Measurements from ENCODE around the gene RASSF3.
"Not testable (repeated sequence)": the region's sequence is repeated elsewhere in the genome, so short reads cannot be mapped to it uniquely, and the experiment has no call there.

RASSF3 gene

DNA sequence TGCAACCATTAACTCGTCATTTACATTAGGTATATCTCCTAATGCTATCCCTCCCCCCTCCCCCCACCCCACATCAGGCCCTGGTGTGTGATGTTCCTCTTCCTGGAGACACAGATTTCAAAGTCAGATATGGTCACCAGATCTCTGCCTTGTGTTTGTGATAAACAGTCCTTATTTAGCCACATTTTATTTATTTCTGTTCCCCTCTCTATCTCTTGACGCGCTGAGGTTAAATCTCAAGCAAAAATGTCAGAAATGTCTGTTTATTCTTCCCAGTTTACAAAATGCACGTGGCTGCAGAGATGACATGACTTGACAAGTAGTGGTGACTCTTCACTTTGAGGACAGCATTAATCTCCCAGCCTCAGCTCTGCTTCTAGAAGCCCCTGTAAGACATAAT, 11.5 kb upstream of the RASSF3 start:
- no peaks in the 10 kb centered on the region for H3K9me3 ChIP-seq (ENCODE audit: control insufficient read depth, insufficient read depth, low read length)
- no peaks in the 10 kb centered on the region for H3K36me3 ChIP-seq (ENCODE audit: control insufficient read depth, insufficient read depth, low read length)
- H3K4me3 ChIP-seq (ENCODE audit: low read depth, low read length), result no peak overlapping the region
- peaks cover 17% of the 10 kb centered on the region for H3K4me1 ChIP-seq (ENCODE audit: control insufficient read depth, insufficient read depth, low read length)
- no peak overlapping the region for H3K27ac ChIP-seq (ENCODE audit: low read depth, low read length)
- no peaks in the 10 kb centered on the region for H3K27me3 ChIP-seq (ENCODE audit: control insufficient read depth, insufficient read depth, low read length)
- H3K9ac ChIP-seq (ENCODE audit: low read depth, low read length), result no peak overlapping the region

DNA sequence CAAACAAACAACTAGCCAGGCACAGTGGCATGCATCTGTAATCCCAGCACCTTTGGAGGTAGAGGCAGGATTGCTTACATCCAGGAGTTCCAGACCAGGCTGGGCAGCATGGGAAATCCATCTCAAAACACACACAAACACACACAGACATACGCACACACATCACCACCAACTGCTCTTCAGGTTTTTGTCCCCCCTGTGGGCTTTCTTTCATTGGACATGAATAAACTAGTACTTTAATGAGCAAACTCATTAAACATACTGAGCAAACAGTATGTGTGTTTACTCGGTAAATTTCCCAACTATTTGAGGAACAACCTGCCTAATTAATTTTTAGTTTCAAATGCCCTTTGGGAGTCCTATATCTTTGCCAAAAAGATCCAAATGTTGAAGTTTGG, 10.1 kb upstream of the RASSF3 start:
- Histone ChIP-seq H3K4me1 (ENCODE audit: control insufficient read depth, insufficient read depth, low read length) (peaks cover 16% of the 10 kb centered on the region), H3K4me3 (ENCODE audit: low read depth, low read length) (no peak overlapping the region), H3K9ac (ENCODE audit: low read depth, low read length) (no peak overlapping the region), H3K27me3 (ENCODE audit: control insufficient read depth, insufficient read depth, low read length) (no peaks in the 10 kb centered on the region), H3K27ac (ENCODE audit: low read depth, low read length) (no peak overlapping the region), H3K9me3 (ENCODE audit: control insufficient read depth, insufficient read depth, low read length) (no peaks in the 10 kb centered on the region), H3K36me3 (ENCODE audit: control insufficient read depth, insufficient read depth, low read length) (no peaks in the 10 kb centered on the region)

DNA sequence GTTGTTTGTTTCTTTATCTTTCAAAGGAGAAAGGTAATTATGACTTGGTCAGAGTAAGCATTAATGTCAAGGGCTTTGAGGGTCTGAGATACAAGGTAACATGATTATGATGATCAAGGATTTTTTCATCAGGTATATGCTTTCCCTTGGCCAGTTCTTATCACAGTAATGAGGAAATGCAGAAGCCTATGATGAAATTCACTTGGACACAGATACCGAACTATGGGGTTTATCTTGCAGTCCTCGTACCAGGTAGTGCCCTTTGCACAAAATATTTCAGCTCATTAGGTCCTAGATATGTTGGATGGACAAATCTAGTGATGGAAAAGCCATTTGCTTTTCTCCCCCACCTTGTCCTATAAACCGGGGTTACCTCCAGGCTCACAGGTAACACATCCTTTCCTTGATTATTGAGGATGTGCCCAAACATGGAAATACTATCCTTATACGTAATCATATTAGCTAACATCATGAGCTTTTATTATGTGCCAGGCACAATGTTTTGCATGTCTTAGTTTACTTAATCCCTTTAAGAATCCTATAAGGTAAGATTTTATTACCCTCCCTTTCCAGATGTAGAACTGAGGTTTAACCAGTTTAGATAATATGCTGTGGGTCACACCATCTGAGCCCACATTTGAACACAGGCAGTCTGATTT, 7.0 kb upstream of the RASSF3 start:
- H3K4me1 ChIP-seq (ENCODE audit: control insufficient read depth, insufficient read depth, low read length), result peaks cover 9% of the 10 kb centered on the region
- H3K4me3 ChIP-seq (ENCODE audit: low read depth, low read length), result no peak overlapping the region
- H3K27ac ChIP-seq (ENCODE audit: low read depth, low read length), result no peak overlapping the region
- no peaks in the 10 kb centered on the region for H3K9me3 ChIP-seq (ENCODE audit: control insufficient read depth, insufficient read depth, low read length)
- H3K36me3 ChIP-seq (ENCODE audit: control insufficient read depth, insufficient read depth, low read length), result no peaks in the 10 kb centered on the region
- no peak overlapping the region for H3K9ac ChIP-seq (ENCODE audit: low read depth, low read length)
- H3K27me3 ChIP-seq (ENCODE audit: control insufficient read depth, insufficient read depth, low read length), result no peaks in the 10 kb centered on the region

DNA sequence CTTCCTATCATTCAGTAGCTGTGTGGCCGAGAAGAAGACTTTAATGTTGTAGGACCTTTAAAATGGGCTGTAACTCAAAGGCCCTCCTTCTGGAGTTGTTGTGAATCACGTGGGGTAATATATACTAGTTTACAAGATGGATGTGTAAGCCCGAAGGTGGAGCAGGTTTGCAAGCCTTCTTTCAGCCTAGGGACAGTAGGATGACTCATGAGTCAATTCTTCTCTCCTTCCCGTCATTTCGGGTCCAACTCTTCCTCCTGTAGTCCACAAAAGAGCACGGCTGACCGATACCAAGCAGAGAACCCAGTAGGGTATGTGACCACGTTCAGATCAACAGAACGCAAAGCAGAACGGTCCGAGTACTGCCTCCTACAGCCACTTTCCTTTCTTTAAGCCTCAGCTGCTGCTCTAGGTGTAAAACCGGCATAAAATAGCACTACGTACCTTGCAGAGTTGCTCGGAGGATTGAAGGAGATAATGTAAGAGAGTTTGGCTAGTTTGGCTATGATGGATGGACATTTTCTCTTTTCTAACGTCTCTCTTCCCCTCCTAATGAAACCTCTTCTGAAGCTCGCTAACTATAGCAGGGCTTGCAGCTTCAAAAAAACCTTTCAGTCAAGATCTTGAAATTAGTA, 1.3 kb upstream of the RASSF3 start:
- peak overlapping the region; percentile 96 for H3K4me3 ChIP-seq (ENCODE audit: low read depth, low read length)
- H3K9ac ChIP-seq (ENCODE audit: low read depth, low read length), result peak overlapping the region; percentile 61
- peak overlapping the region; percentile 96 for H3K27ac ChIP-seq (ENCODE audit: low read depth, low read length)

DNA sequence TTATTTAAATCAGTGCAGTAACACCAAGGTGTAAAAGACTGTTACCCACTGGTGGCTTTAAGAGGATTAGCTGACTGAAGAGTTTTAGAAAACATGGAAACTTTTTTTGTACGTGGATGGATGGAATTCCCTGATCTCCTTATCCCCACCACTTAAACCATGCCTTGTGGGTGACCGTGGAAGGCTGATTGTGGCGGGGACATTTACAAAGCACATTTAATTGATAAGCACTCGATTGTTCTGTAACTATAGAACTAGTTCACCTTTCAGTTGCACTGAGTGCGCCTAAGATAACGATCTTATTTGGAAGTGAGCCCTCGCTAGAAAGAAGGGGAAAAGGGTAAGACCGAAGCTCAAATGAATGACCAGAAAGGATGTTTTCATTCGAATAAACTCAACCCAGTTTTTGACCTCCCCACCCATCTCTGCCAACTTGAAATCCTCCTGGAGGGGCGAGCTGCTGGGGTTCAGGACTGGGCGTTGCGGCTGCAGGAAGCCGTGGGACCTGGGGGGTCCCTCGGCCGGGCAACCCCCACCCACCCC, 688 bp upstream of the RASSF3 start:
- Histone ChIP-seq H3K4me3 (ENCODE audit: low read depth, low read length) (peak overlapping the region; percentile 96), H3K9me3 (ENCODE audit: control insufficient read depth, insufficient read depth, low read length) (no peaks in the 10 kb centered on the region), H3K36me3 (ENCODE audit: control insufficient read depth, insufficient read depth, low read length) (no peaks in the 10 kb centered on the region; the same call in 1 of the 2 replicates), H3K9ac (ENCODE audit: low read depth, low read length) (peak overlapping the region; percentile 61), H3K27me3 (ENCODE audit: control insufficient read depth, insufficient read depth, low read length) (no peaks in the 10 kb centered on the region), H3K27ac (ENCODE audit: low read depth, low read length) (peak overlapping the region; percentile 96), H3K4me1 (ENCODE audit: control insufficient read depth, insufficient read depth, low read length) (peaks cover 10% of the 10 kb centered on the region)

More for the DNA sequence above, 1.3 kb upstream of the RASSF3 start:
- H3K27me3 ChIP-seq (ENCODE audit: control insufficient read depth, insufficient read depth, low read length), result no peaks in the 10 kb centered on the region
- H3K9me3 ChIP-seq (ENCODE audit: control insufficient read depth, insufficient read depth, low read length), result no peaks in the 10 kb centered on the region
- no peaks in the 10 kb centered on the region for H3K36me3 ChIP-seq (ENCODE audit: control insufficient read depth, insufficient read depth, low read length)
- H3K4me1 ChIP-seq (ENCODE audit: control insufficient read depth, insufficient read depth, low read length), result peaks cover 10% of the 10 kb centered on the region

DNA sequence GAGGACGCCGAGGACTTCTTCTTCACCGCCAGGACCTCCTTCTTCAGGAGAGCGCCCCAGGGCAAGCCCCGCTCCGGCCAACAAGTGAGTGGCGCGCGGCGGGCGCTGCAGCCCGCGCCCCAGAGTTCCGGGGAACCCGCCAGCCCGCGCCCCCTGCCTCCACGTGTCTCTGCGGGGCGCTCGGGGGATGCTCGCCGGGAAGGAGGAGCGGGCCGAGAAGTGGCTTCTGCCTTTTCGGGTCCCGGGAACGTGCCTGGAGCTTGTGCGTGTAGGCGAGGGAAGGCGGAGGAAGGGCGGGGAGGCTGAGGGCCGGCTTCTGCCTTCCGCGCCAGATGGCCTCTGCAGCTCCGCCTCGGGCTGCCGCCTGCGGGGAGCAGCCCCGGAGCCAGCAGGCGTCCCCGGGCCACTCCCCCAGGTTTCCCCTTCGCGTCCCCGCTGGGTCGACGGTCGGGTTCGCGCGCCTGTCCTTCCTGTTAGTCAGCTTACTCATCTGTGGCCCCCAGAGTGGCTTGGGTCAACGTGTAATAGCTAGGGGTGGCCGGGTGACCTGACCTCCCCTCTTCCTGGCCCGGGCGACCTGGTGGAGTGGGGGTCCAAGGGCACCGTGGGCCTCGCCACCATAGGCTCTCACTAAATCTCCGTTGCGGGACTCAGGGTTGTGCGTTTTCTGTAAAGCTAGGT, 505 bp downstream of the RASSF3 start:
- Histone ChIP-seq H3K27ac (ENCODE audit: low read depth, low read length) (peak overlapping the region; percentile 96), H3K4me3 (ENCODE audit: low read depth, low read length) (peak overlapping the region; percentile 96), H3K4me1 (ENCODE audit: control insufficient read depth, insufficient read depth, low read length) (peaks cover 11% of the 10 kb centered on the region), H3K9ac (ENCODE audit: low read depth, low read length) (peak overlapping the region; percentile 77), H3K36me3 (ENCODE audit: control insufficient read depth, insufficient read depth, low read length) (no peaks in the 10 kb centered on the region; the same call in 1 of the 2 replicates), H3K27me3 (ENCODE audit: control insufficient read depth, insufficient read depth, low read length) (no peaks in the 10 kb centered on the region), H3K9me3 (ENCODE audit: control insufficient read depth, insufficient read depth, low read length) (no peaks in the 10 kb centered on the region)

DNA sequence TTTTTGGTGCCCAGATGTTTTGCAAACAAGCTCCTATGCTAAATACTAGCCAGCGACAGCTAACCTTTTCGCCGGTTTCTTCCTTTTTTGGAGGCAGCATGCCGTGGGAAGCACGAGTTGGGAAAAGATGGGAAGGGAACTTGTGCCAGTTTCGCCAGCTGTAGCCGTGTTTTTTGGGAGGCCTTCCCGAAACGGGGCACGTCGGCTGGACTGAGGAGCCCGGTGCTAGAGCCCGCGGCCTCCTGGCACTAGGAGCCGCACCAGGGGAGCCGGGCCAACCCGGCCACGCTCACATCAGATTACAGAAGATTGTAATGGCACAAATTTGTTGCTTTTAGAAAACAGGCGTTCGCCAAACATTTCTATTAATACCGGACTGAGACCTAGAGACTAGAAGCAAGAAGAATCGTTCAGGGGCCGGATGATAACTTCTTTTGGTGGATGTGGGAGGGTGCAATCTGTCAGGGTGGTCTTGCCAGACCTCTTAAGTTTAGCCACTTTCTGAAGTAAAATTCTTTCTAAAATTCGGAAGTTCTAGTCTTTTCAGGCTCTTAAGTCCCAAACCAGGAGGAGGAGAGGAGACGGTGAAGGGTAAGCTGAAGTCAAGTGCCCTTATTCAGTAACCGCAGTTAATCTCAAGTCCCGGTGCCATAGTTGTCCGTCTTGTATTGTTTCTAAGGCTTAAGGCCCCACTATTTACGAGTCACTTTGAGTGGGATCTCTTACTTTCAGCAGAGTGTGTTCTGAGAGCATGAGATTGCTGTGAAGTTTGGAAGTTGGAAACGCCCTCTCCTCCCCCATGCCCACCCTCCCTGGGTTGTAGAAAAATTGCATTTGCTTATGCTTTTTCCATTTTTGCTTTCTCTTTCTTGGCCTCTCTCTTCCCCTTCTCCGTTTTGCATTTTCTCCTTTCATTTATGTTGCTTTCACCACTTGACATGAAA, 1.3 kb downstream of the RASSF3 start:
- Histone ChIP-seq H3K36me3 (ENCODE audit: control insufficient read depth, insufficient read depth, low read length) (no peaks in the 10 kb centered on the region; the same call in 1 of the 2 replicates), H3K27me3 (ENCODE audit: control insufficient read depth, insufficient read depth, low read length) (no peaks in the 10 kb centered on the region), H3K4me1 (ENCODE audit: control insufficient read depth, insufficient read depth, low read length) (peaks cover 16% of the 10 kb centered on the region), H3K27ac (ENCODE audit: low read depth, low read length) (peak overlapping the region; percentile 96), H3K4me3 (ENCODE audit: low read depth, low read length) (peak overlapping the region; percentile 96), H3K9me3 (ENCODE audit: control insufficient read depth, insufficient read depth, low read length) (no peaks in the 10 kb centered on the region), H3K9ac (ENCODE audit: low read depth, low read length) (peak overlapping the region; percentile 77)

DNA sequence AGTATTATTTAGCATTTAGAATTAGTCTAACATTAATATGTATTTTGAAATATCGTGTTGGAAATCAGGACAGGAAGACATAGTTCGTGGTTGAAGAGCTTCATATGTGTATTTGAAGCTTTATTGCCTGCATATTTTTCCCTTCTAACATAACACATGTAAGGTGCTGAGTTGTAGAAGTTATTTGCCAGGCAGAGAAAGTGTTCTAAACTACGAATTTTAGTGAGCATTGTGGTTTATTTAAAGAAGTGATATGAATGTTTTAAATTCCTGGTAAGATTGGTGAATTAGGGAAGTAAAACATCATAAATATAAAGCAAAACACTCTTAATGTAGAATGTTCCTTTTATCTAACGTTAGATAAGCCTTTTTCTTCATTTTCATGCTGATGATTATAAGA, 2.5 kb downstream of the RASSF3 start:
- no peaks in the 10 kb centered on the region; the same call in 1 of the 2 replicates for H3K36me3 ChIP-seq (ENCODE audit: control insufficient read depth, insufficient read depth, low read length)
- peaks cover 16% of the 10 kb centered on the region for H3K4me1 ChIP-seq (ENCODE audit: control insufficient read depth, insufficient read depth, low read length)
- no peaks in the 10 kb centered on the region for H3K27me3 ChIP-seq (ENCODE audit: control insufficient read depth, insufficient read depth, low read length)
- no peaks in the 10 kb centered on the region for H3K9me3 ChIP-seq (ENCODE audit: control insufficient read depth, insufficient read depth, low read length)
- H3K4me3 ChIP-seq (ENCODE audit: low read depth, low read length), result no peak overlapping the region
- no peak overlapping the region for H3K9ac ChIP-seq (ENCODE audit: low read depth, low read length)
- no peak overlapping the region for H3K27ac ChIP-seq (ENCODE audit: low read depth, low read length)

DNA sequence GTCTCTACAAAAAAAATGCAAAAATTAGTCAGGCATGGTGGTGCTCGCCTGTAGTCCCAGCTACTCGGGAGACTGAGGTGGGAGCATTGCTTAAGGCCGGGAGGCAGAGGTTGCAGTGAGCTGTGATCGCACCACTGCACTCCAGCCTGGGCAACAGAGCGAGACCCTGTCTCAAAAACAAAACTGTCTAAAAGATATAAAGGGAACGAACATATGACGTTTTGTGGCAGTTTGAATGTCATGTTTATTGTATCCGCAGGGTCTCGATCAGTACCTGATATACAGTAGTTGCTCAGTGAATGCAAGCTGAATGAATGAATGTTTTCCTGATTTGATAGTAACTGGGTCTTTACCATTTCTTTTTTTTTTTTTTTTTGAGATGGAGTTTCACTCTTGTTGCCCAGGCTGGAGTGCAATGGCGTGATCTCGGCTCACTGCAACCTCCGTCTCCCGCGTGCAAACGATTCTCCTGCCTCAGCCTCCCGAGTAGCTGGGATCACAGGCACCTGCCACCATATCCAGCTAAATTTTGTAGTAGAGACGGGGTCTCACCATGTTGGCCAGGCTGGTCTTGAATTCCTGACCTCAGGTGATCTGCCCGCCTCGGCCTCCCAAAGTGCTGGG, 3.6 kb downstream of the RASSF3 start:
- H3K27me3 ChIP-seq (ENCODE audit: control insufficient read depth, insufficient read depth, low read length); H3K27ac ChIP-seq (ENCODE audit: low read depth, low read length); H3K9me3 ChIP-seq (ENCODE audit: control insufficient read depth, insufficient read depth, low read length); H3K9ac ChIP-seq (ENCODE audit: low read depth, low read length); H3K4me3 ChIP-seq (ENCODE audit: low read depth, low read length); H3K36me3 ChIP-seq (ENCODE audit: control insufficient read depth, insufficient read depth, low read length): not testable (repeated sequence)
- peaks cover 12% of the 10 kb centered on the region for H3K4me1 ChIP-seq (ENCODE audit: control insufficient read depth, insufficient read depth, low read length)

DNA sequence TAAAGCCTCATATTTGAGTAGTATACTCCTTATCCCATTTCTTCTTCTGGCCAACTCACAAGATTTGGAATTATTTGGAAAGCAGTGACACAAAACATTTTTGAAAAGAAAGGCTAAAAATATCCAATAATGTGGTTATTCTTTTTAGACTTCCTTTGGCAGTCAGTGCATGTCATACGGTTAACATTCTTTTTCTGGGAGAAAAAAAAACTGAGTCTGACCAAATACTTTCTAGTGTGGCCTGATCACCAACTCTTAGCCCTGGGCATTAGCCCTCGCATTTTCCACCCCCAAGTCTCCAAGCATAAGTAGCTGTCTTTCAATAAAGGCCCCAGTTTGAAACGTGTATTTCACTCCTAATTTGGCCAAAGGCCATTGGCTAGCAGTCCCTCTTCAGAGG, 5.9 kb downstream of the RASSF3 start:
- Histone ChIP-seq H3K4me1 (ENCODE audit: control insufficient read depth, insufficient read depth, low read length) (peaks cover 18% of the 10 kb centered on the region), H3K27me3 (ENCODE audit: control insufficient read depth, insufficient read depth, low read length) (no peaks in the 10 kb centered on the region), H3K27ac (ENCODE audit: low read depth, low read length) (no peak overlapping the region), H3K9me3 (ENCODE audit: control insufficient read depth, insufficient read depth, low read length) (no peaks in the 10 kb centered on the region), H3K4me3 (ENCODE audit: low read depth, low read length) (no peak overlapping the region), H3K9ac (ENCODE audit: low read depth, low read length) (no peak overlapping the region), H3K36me3 (ENCODE audit: control insufficient read depth, insufficient read depth, low read length) (no peaks in the 10 kb centered on the region; the same call in 1 of the 2 replicates)
